K562 treated with DMSO at 1 percent for 48 hours (cell line): Measurements from ENCODE around the gene CCR6. TPM values are rescaled to one million over a fixed set of nuclear protein-coding genes. Genes with fewer than 3 reads are reported as not detected.

Experiments used
- total RNA-seq: library from RNA; unstranded; fragments of 300-600 nt; gene quantifications from 2 replicates; pipeline ENCODE4 v1.2.3, GENCODE V29; 2022; ENCODE audit warnings: low replicate concordance; ENCODE audit errors: extremely low read depth

CCR6 gene
- not detected in 2 replicates for total RNA-seq

GRCh38 chr6:167122827-167123657 is at the start of gene CCR6:
Gene CCR6 (plus strand): TSS chr6:167123096. CDS start chr6:167136135, 13,039 bp downstream.

GRCh38 chr6:167157863-167158262 is 35.0 kb downstream of the CCR6 start, which contains the start of gene GPR31:
Gene GPR31 (minus strand): TSS chr6:167157980. CDS start chr6:167157831, 149 bp downstream.

Other genes with a start within 250 kb of the CCR6 start
- not detected in 2 replicates for gene RNASET2, start 166.5 kb upstream of the CCR6 start, total RNA-seq
- not detected in 2 replicates for gene CEP43, start 123.7 kb upstream of the CCR6 start, total RNA-seq
- gene GPR31, start 34.9 kb downstream of the CCR6 start, total RNA-seq: not detected in 2 replicates
- not detected in 2 replicates for gene UNC93A, start 168.2 kb downstream of the CCR6 start, total RNA-seq
- gene TTLL2, start 202.0 kb downstream of the CCR6 start, total RNA-seq: not detected in 2 replicates